ENCODE data around the gene IMP4.

Gene IMP4

GRCh38 chr2:130374587-130375290 lies 32.0 kb downstream of the IMP4 start:
- no peak for DNase-seq (ENCODE audit: low spot score)
- TF ChIP-seq, protein P1, sequence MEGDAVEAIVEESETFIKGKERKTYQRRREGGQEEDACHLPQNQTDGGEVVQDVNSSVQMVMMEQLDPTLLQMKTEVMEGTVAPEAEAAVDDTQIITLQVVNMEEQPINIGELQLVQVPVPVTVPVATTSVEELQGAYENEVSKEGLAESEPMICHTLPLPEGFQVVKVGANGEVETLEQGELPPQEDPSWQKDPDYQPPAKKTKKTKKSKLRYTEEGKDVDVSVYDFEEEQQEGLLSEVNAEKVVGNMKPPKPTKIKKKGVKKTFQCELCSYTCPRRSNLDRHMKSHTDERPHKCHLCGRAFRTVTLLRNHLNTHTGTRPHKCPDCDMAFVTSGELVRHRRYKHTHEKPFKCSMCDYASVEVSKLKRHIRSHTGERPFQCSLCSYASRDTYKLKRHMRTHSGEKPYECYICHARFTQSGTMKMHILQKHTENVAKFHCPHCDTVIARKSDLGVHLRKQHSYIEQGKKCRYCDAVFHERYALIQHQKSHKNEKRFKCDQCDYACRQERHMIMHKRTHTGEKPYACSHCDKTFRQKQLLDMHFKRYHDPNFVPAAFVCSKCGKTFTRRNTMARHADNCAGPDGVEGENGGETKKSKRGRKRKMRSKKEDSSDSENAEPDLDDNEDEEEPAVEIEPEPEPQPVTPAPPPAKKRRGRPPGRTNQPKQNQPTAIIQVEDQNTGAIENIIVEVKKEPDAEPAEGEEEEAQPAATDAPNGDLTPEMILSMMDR (IDR thresholded peaks at IDR 0.05; ENCODE audit: extremely low read depth, insufficient read depth, missing control alignments): no peak
- in situ Hi-C loops (cut with MboI; ENCODE audit: low pct_unique_long_range_greater_than_20kb, low sequenced_read_pairs, unreplicated experiment): loop anchor here (25.0 kb wide), 1 partner anchor 87 kb away; no protein-coding TSS in a partner anchor

DNA sequence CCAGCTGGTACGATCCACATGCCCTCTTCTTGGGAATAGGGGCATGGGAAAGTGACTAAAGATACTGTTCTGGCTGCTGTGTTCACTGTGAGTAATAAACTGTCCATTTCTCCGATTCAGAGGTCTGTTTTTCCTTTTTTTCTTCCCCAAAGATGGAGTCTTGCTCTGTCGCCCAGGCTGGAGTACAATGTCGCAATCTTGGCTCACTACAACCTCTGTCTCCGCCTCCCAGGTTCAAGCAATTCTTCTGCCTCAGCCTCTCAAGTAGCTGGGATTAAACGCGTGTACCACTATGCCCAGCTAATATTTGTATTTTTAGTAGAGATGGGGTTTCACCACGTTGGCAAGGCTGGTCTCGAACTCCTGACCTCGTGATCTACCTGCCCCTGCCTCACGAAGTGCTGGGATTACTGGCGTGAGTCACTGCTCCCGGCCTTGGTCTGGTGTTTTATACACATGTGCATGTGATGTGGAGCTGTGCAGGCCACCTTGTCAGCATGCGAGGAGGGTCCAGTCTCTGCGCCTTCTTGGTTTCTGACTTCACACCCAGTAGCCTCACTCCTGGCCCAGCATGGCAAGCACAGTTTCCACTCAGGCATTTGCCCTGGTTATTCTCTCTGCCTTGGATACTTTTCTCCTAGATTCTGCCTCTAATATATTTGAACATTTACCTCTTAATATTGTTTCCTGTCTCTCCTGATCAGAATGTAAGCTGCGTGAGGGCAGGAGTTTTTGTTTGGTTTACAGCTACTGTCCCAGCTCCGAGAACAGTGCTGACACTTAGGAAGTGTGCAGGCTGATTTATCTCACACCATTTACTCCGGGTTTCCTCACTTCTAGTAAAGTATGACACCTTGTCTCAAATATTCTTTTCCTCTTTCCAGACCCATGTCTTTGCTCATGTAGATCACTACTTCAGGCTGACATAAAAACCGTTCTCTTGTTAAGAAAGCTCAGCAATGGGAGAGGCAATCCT lies 32.9 kb downstream of the IMP4 start:
- in situ Hi-C loops (cut with MboI; ENCODE audit: low pct_unique_long_range_greater_than_20kb, low sequenced_read_pairs, unreplicated experiment): loop anchor here (25.0 kb wide), 1 partner anchor 88 kb away; no protein-coding TSS in a partner anchor
- no peak for DNase-seq (ENCODE audit: low spot score)
- TF ChIP-seq, protein P1 (IDR thresholded peaks at IDR 0.05; ENCODE audit: extremely low read depth, insufficient read depth, missing control alignments): no peak

GRCh38 chr2:130376433-130377293 lies 34.0 kb downstream of the IMP4 start:
- TF ChIP-seq, protein P1 (IDR thresholded peaks at IDR 0.05; ENCODE audit: extremely low read depth, insufficient read depth, missing control alignments): peak; percentile 12
- in situ Hi-C loops (cut with MboI; ENCODE audit: low pct_unique_long_range_greater_than_20kb, low sequenced_read_pairs, unreplicated experiment): loop anchor here (25.0 kb wide), 1 partner anchor 89 kb away; no protein-coding TSS in a partner anchor
- DNase-seq (ENCODE audit: low spot score): peak; percentile 59

- in situ Hi-C loops (cut with MboI; ENCODE audit: low pct_unique_long_range_greater_than_20kb, low sequenced_read_pairs, unreplicated experiment): loop anchor here (25.0 kb wide), 1 partner anchor 90 kb away; no protein-coding TSS in a partner anchor
- TF ChIP-seq, protein P1 (IDR thresholded peaks at IDR 0.05; ENCODE audit: extremely low read depth, insufficient read depth, missing control alignments): no peak
- no peak for DNase-seq (ENCODE audit: low spot score)
Measured at GRCh38 chr2:130377491-130377890, 34.8 kb downstream of the IMP4 start.

GRCh38 chr2:130378206-130378897 lies 35.7 kb downstream of the IMP4 start:
- no peak for DNase-seq (ENCODE audit: low spot score)
- in situ Hi-C loops (cut with MboI; ENCODE audit: low pct_unique_long_range_greater_than_20kb, low sequenced_read_pairs, unreplicated experiment): loop anchor here (25.0 kb wide), 1 partner anchor 91 kb away; no protein-coding TSS in a partner anchor
- TF ChIP-seq, protein P1 (IDR thresholded peaks at IDR 0.05; ENCODE audit: extremely low read depth, insufficient read depth, missing control alignments): no peak
